ENCODE measurements around the gene CTNND2.

The CTNND2 gene

GRCh38 chr5:11509793-11510192 lies 394.5 kb downstream of the CTNND2 start:
- Histone ChIP-seq H3K27ac (ENCODE audit: low read depth, low read length) (no peak overlapping the region), H3K27me3 (ENCODE audit: insufficient read depth, low read length) (no peaks in the 10 kb centered on the region), H3K4me3 (ENCODE audit: low read depth, low read length) (no peak overlapping the region), H2AFZ (ENCODE audit: low read length, unreplicated experiment) (no peak overlapping the region), H3K36me3 (ENCODE audit: insufficient read depth, low read length) (no peaks in the 10 kb centered on the region), H3K4me1 (ENCODE audit: control insufficient read depth, insufficient read depth, low read length, unreplicated experiment) (peaks cover 7% of the 10 kb centered on the region), H3K79me2 (ENCODE audit: control insufficient read depth, insufficient read depth, low read length, unreplicated experiment) (no peaks in the 10 kb centered on the region)

- no peaks in the 10 kb centered on the region for H3K27me3 ChIP-seq (ENCODE audit: insufficient read depth, low read length)
- no peaks in the 10 kb centered on the region for H3K36me3 ChIP-seq (ENCODE audit: insufficient read depth, low read length)
- no peak overlapping the region for H3K27ac ChIP-seq (ENCODE audit: low read depth, low read length)
- H3K79me2 ChIP-seq (ENCODE audit: control insufficient read depth, insufficient read depth, low read length, unreplicated experiment) = no peaks in the 10 kb centered on the region
- no peak overlapping the region for H3K4me3 ChIP-seq (ENCODE audit: low read depth, low read length)
- peaks cover 13% of the 10 kb centered on the region for H3K4me1 ChIP-seq (ENCODE audit: control insufficient read depth, insufficient read depth, low read length, unreplicated experiment)
- no peak overlapping the region for H2AFZ ChIP-seq (ENCODE audit: low read length, unreplicated experiment)
Measured at GRCh38 chr5:11507156-11507910, 396.9 kb downstream of the CTNND2 start.

- no peak overlapping the region for H2AFZ ChIP-seq (ENCODE audit: low read length, unreplicated experiment)
- no peaks in the 10 kb centered on the region for H3K36me3 ChIP-seq (ENCODE audit: insufficient read depth, low read length)
- H3K79me2 ChIP-seq (ENCODE audit: control insufficient read depth, insufficient read depth, low read length, unreplicated experiment) = no peaks in the 10 kb centered on the region
- no peak overlapping the region for H3K27ac ChIP-seq (ENCODE audit: low read depth, low read length)
- H3K4me1 ChIP-seq (ENCODE audit: control insufficient read depth, insufficient read depth, low read length, unreplicated experiment) = peaks cover 13% of the 10 kb centered on the region
- no peaks in the 10 kb centered on the region for H3K27me3 ChIP-seq (ENCODE audit: insufficient read depth, low read length)
- peak overlapping the region; percentile 25; the same call in 1 of the 2 replicates for H3K4me3 ChIP-seq (ENCODE audit: low read depth, low read length)
Measured at GRCh38 chr5:11504886-11505193, 399.4 kb downstream of the CTNND2 start.

- Histone ChIP-seq H3K4me3 (ENCODE audit: low read depth, low read length) (peak overlapping the region; percentile 25; the same call in 1 of the 2 replicates), H3K79me2 (ENCODE audit: control insufficient read depth, insufficient read depth, low read length, unreplicated experiment) (no peaks in the 10 kb centered on the region), H2AFZ (ENCODE audit: low read length, unreplicated experiment) (no peak overlapping the region), H3K27ac (ENCODE audit: low read depth, low read length) (no peak overlapping the region), H3K36me3 (ENCODE audit: insufficient read depth, low read length) (no peaks in the 10 kb centered on the region), H3K4me1 (ENCODE audit: control insufficient read depth, insufficient read depth, low read length, unreplicated experiment) (peaks cover 13% of the 10 kb centered on the region), H3K27me3 (ENCODE audit: insufficient read depth, low read length) (no peaks in the 10 kb centered on the region)
Measured at GRCh38 chr5:11504065-11504885, 400.0 kb downstream of the CTNND2 start.

- H3K4me1 ChIP-seq (ENCODE audit: control insufficient read depth, insufficient read depth, low read length, unreplicated experiment) = peaks cover 13% of the 10 kb centered on the region
Measured at GRCh38 chr5:11502783-11503182, 401.5 kb downstream of the CTNND2 start.

GRCh38 chr5:11497651-11498050 lies 406.6 kb downstream of the CTNND2 start:
- no peaks in the 10 kb centered on the region for H3K79me2 ChIP-seq (ENCODE audit: control insufficient read depth, insufficient read depth, low read length, unreplicated experiment)
- no peaks in the 10 kb centered on the region for H3K36me3 ChIP-seq (ENCODE audit: insufficient read depth, low read length)
- no peak overlapping the region for H3K27ac ChIP-seq (ENCODE audit: low read depth, low read length)
- no peak overlapping the region for H2AFZ ChIP-seq (ENCODE audit: low read length, unreplicated experiment)
- H3K27me3 ChIP-seq (ENCODE audit: insufficient read depth, low read length) = no peaks in the 10 kb centered on the region
- no peak overlapping the region for H3K4me3 ChIP-seq (ENCODE audit: low read depth, low read length)
- no peaks in the 10 kb centered on the region for H3K4me1 ChIP-seq (ENCODE audit: control insufficient read depth, insufficient read depth, low read length, unreplicated experiment)

More at GRCh38 chr5:11502783-11503182, 401.5 kb downstream of the CTNND2 start:
- H2AFZ ChIP-seq (ENCODE audit: low read length, unreplicated experiment) = no peak overlapping the region
- H3K4me3 ChIP-seq (ENCODE audit: low read depth, low read length) = no peak overlapping the region
- H3K36me3 ChIP-seq (ENCODE audit: insufficient read depth, low read length) = no peaks in the 10 kb centered on the region
- no peak overlapping the region for H3K27ac ChIP-seq (ENCODE audit: low read depth, low read length)
- H3K79me2 ChIP-seq (ENCODE audit: control insufficient read depth, insufficient read depth, low read length, unreplicated experiment) = no peaks in the 10 kb centered on the region
- H3K27me3 ChIP-seq (ENCODE audit: insufficient read depth, low read length) = no peaks in the 10 kb centered on the region

GRCh38 chr5:11496137-11496719 lies 408.0 kb downstream of the CTNND2 start:
- Histone ChIP-seq H3K27ac (ENCODE audit: low read depth, low read length) (no peak overlapping the region), H3K36me3 (ENCODE audit: insufficient read depth, low read length) (no peaks in the 10 kb centered on the region), H3K4me1 (ENCODE audit: control insufficient read depth, insufficient read depth, low read length, unreplicated experiment) (no peaks in the 10 kb centered on the region), H3K79me2 (ENCODE audit: control insufficient read depth, insufficient read depth, low read length, unreplicated experiment) (no peaks in the 10 kb centered on the region), H3K4me3 (ENCODE audit: low read depth, low read length) (no peak overlapping the region), H3K27me3 (ENCODE audit: insufficient read depth, low read length) (no peaks in the 10 kb centered on the region), H2AFZ (ENCODE audit: low read length, unreplicated experiment) (no peak overlapping the region)

GRCh38 chr5:11494340-11494739 lies 409.9 kb downstream of the CTNND2 start:
- Histone ChIP-seq H3K27ac (ENCODE audit: low read depth, low read length) (no peak overlapping the region), H3K36me3 (ENCODE audit: insufficient read depth, low read length) (no peaks in the 10 kb centered on the region), H3K4me1 (ENCODE audit: control insufficient read depth, insufficient read depth, low read length, unreplicated experiment) (no peaks in the 10 kb centered on the region), H3K4me3 (ENCODE audit: low read depth, low read length) (no peak overlapping the region), H2AFZ (ENCODE audit: low read length, unreplicated experiment) (no peak overlapping the region), H3K79me2 (ENCODE audit: control insufficient read depth, insufficient read depth, low read length, unreplicated experiment) (no peaks in the 10 kb centered on the region), H3K27me3 (ENCODE audit: insufficient read depth, low read length) (no peaks in the 10 kb centered on the region)

GRCh38 chr5:11491404-11492075 lies 412.7 kb downstream of the CTNND2 start:
- no peaks in the 10 kb centered on the region for H3K79me2 ChIP-seq (ENCODE audit: control insufficient read depth, insufficient read depth, low read length, unreplicated experiment)
- H3K4me3 ChIP-seq (ENCODE audit: low read depth, low read length) = no peak overlapping the region
- no peaks in the 10 kb centered on the region for H3K4me1 ChIP-seq (ENCODE audit: control insufficient read depth, insufficient read depth, low read length, unreplicated experiment)
- no peaks in the 10 kb centered on the region for H3K27me3 ChIP-seq (ENCODE audit: insufficient read depth, low read length)
- H3K27ac ChIP-seq (ENCODE audit: low read depth, low read length) = no peak overlapping the region
- no peak overlapping the region for H2AFZ ChIP-seq (ENCODE audit: low read length, unreplicated experiment)
- no peaks in the 10 kb centered on the region for H3K36me3 ChIP-seq (ENCODE audit: insufficient read depth, low read length)

- H3K79me2 ChIP-seq (ENCODE audit: control insufficient read depth, insufficient read depth, low read length, unreplicated experiment) = no peaks in the 10 kb centered on the region
- H3K4me1 ChIP-seq (ENCODE audit: control insufficient read depth, insufficient read depth, low read length, unreplicated experiment) = peaks cover 15% of the 10 kb centered on the region
- no peaks in the 10 kb centered on the region for H3K27me3 ChIP-seq (ENCODE audit: insufficient read depth, low read length)
- no peak overlapping the region for H2AFZ ChIP-seq (ENCODE audit: low read length, unreplicated experiment)
- H3K36me3 ChIP-seq (ENCODE audit: insufficient read depth, low read length) = no peaks in the 10 kb centered on the region
- H3K27ac ChIP-seq (ENCODE audit: low read depth, low read length) = peak overlapping the region; percentile 67
- H3K4me3 ChIP-seq (ENCODE audit: low read depth, low read length) = no peak overlapping the region
Measured at GRCh38 chr5:11483630-11484029, 420.6 kb downstream of the CTNND2 start.
